Mesothelial cell of epicardium (in vitro differentiated cells): ENCODE measurements around the gene ATR. TPM values are rescaled to one million over a fixed set of nuclear protein-coding genes. Genes with fewer than 3 reads are reported as not detected.
"Not testable (repeated sequence)": the region's sequence is repeated elsewhere in the genome, so short reads cannot be mapped to it uniquely, and the experiment has no call there.

ENCODE experiments used
- DNase-seq, 2 experiments: peaks; one replicate each; pipeline ENCODE4 v3.0.0; 2021; ENCODE audit warnings: low spot score in 2 of 2; ENCODE audit not compliant: unreplicated experiment in 2 of 2
- H3K27ac Mint-ChIP-seq: 2 replicates; pipeline ENCODE4 v1.8.0; 2021; ENCODE audit warnings: mixed read lengths
- H3K27me3 Mint-ChIP-seq: 2 replicates; pipeline ENCODE4 v1.8.0; 2021; ENCODE audit warnings: low read depth, mixed read lengths
- H3K36me3 Mint-ChIP-seq: 2 replicates; pipeline ENCODE4 v1.8.0; 2021; ENCODE audit warnings: mixed read lengths
- H3K4me1 Mint-ChIP-seq: 2 replicates; pipeline ENCODE4 v1.8.0; 2021; ENCODE audit warnings: mixed read lengths
- H3K4me3 Mint-ChIP-seq: 2 replicates; pipeline ENCODE4 v1.8.0; 2021; ENCODE audit warnings: mild to moderate bottlenecking, moderate library complexity, mixed read lengths
- H3K9me3 Mint-ChIP-seq: 2 replicates; pipeline ENCODE4 v1.8.0; 2021; ENCODE audit warnings: mixed read lengths
- CTCF ChIP-seq: fragments of 200-600 bp; sonication (generic); IDR thresholded peaks from one replicate; pipeline ENCODE4 v1.5.0; 2021; ENCODE audit warnings: antibody characterized with exemption; ENCODE audit not compliant: unreplicated experiment
- total RNA-seq: library from RNA; stranded (reverse); gene quantifications from 3 replicates; pipeline ENCODE4 v1.2.1, GENCODE V29; 2021

ATR gene
- total RNA-seq, 1 donor from 2014 or later: 25.5 TPM

GRCh38 chr3:142597906-142598305, 19.4 kb upstream of the ATR start:
- TF ChIP-seq CTCF: no peak
- no peak overlapping the region for H3K4me3 Mint-ChIP-seq
- H3K27ac Mint-ChIP-seq: no peak overlapping the region

GRCh38 chr3:142596726-142597088, 18.2 kb upstream of the ATR start:
- peak overlapping the region; percentile 100 for H3K27ac Mint-ChIP-seq
- H3K27me3 Mint-ChIP-seq: no peaks in the 10 kb centered on the region
- H3K36me3 Mint-ChIP-seq: no peaks in the 10 kb centered on the region
- TF ChIP-seq CTCF: no peak
- H3K4me3 Mint-ChIP-seq: peak overlapping the region; percentile 95
- peaks cover 18% of the 10 kb centered on the region for H3K4me1 Mint-ChIP-seq
- no peak for DNase-seq
- H3K9me3 Mint-ChIP-seq: peaks cover 3% of the 10 kb centered on the region

More at GRCh38 chr3:142597906-142598305, 19.4 kb upstream of the ATR start:
- DNase-seq: no peak
- peaks cover 3% of the 10 kb centered on the region for H3K9me3 Mint-ChIP-seq
- no peaks in the 10 kb centered on the region for H3K36me3 Mint-ChIP-seq
- no peaks in the 10 kb centered on the region for H3K27me3 Mint-ChIP-seq
- peaks cover 18% of the 10 kb centered on the region for H3K4me1 Mint-ChIP-seq

GRCh38 chr3:142595951-142596725, 17.6 kb upstream of the ATR start, which contains the start of gene PLS1:
PLS1 (plus strand) TSS chr3:142596393; CDS start chr3:142664238, 67,845 bp downstream.
- Mint-ChIP-seq H3K9me3 (peaks cover 3% of the 10 kb centered on the region), H3K36me3 (no peaks in the 10 kb centered on the region), H3K27ac (peak within 1 kb of the TSS; percentile 100), H3K27me3 (no peaks in the 10 kb centered on the region), H3K4me1 (peaks cover 18% of the 10 kb centered on the region), H3K4me3 (peak within 1 kb of the TSS; percentile 95)
- DNase-seq: peak; percentile 77 to 97
- TF ChIP-seq CTCF: no peak

GRCh38 chr3:142595581-142595950, 17.0 kb upstream of the ATR start:
- H3K27me3 Mint-ChIP-seq: no peaks in the 10 kb centered on the region
- peaks cover 2% of the 10 kb centered on the region for H3K9me3 Mint-ChIP-seq
- H3K4me1 Mint-ChIP-seq: peaks cover 18% of the 10 kb centered on the region
- no peak for DNase-seq
- no peak for TF ChIP-seq CTCF
- no peaks in the 10 kb centered on the region for H3K36me3 Mint-ChIP-seq
- peak overlapping the region; percentile 95 for H3K4me3 Mint-ChIP-seq
- peak overlapping the region; percentile 100 for H3K27ac Mint-ChIP-seq

GRCh38 chr3:142595141-142595540, 16.6 kb upstream of the ATR start:
- peak overlapping the region; percentile 95 for H3K4me3 Mint-ChIP-seq
- peaks cover 18% of the 10 kb centered on the region for H3K4me1 Mint-ChIP-seq
- no peaks in the 10 kb centered on the region for H3K9me3 Mint-ChIP-seq
- DNase-seq: no peak
- no peaks in the 10 kb centered on the region for H3K36me3 Mint-ChIP-seq
- TF ChIP-seq CTCF: no peak
- no peaks in the 10 kb centered on the region for H3K27me3 Mint-ChIP-seq
- H3K27ac Mint-ChIP-seq: peak overlapping the region; percentile 100

GRCh38 chr3:142592268-142592667, 13.7 kb upstream of the ATR start:
- not testable (repeated sequence) for H3K27me3 Mint-ChIP-seq, H3K4me3 Mint-ChIP-seq, H3K27ac Mint-ChIP-seq, H3K9me3 Mint-ChIP-seq, H3K36me3 Mint-ChIP-seq, DNase-seq
- H3K4me1 Mint-ChIP-seq: peaks cover 11% of the 10 kb centered on the region
